ENCODE results near the gene HRH1. TPM values are rescaled to one million over a fixed set of nuclear protein-coding genes. Genes with fewer than 3 reads are reported as not detected.

Gene HRH1
- total and polyA plus RNA-seq, 2 experiments from 2014 or later: not detected

DNA sequence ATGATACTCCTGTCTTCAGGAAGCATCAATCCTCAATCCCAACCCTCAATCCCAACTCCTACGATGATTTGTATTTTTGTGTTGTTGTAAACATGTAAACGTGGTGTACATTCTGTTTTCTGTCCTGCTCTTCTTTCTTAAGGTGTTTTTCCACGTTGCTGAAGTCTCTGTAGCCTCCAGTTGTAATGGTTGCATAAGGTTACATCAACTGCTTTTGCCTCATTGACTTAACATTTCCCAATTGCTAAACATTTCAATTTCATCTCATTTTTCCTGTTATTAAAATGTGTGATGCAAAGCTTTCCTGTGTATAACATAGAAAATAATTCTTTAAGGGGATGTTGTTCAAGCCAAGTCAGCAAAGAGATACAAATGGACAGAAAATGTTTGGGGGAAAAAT, 33.4 kb downstream of the HRH1 start:
- Histone ChIP-seq H3K4me1 (ENCODE audit: low read depth) (no peaks in the 10 kb centered on the region), H3K4me3 (no peak overlapping the region), H3K9me3 (ENCODE audit: low read depth) (no peaks in the 10 kb centered on the region), H3K36me3 (no peaks in the 10 kb centered on the region), H3K27ac (no peak overlapping the region), H3K27me3 (peaks cover 7% of the 10 kb centered on the region)
- TF ChIP-seq, protein P1, sequence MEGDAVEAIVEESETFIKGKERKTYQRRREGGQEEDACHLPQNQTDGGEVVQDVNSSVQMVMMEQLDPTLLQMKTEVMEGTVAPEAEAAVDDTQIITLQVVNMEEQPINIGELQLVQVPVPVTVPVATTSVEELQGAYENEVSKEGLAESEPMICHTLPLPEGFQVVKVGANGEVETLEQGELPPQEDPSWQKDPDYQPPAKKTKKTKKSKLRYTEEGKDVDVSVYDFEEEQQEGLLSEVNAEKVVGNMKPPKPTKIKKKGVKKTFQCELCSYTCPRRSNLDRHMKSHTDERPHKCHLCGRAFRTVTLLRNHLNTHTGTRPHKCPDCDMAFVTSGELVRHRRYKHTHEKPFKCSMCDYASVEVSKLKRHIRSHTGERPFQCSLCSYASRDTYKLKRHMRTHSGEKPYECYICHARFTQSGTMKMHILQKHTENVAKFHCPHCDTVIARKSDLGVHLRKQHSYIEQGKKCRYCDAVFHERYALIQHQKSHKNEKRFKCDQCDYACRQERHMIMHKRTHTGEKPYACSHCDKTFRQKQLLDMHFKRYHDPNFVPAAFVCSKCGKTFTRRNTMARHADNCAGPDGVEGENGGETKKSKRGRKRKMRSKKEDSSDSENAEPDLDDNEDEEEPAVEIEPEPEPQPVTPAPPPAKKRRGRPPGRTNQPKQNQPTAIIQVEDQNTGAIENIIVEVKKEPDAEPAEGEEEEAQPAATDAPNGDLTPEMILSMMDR (IDR thresholded peaks at IDR 0.05; ENCODE audit: low read depth, low read length): no peak
- no peak for DNase-seq (ENCODE audit: low read depth in 1 of 2, low spot score in 1 of 2)

DNA sequence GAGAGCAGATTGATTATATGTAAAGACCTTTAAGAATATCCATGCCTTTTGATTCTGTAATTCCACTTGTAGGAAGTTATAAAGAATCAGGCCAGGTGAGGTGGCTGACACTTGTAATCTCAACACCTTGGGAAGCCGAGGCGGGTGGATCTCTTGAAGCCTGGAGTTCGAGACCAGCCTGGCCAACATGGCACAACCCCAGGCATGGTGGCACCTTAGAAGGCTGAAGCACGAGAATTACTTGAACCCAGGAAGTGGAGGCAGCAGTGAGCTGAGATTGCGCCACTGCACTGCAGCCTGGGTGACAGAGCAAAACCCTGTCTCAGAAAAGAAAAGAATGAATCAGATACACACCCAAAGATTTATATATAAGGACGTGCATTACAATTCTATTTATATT, 33.9 kb downstream of the HRH1 start:
- Histone ChIP-seq H3K9me3 (ENCODE audit: low read depth) (no peaks in the 10 kb centered on the region), H3K4me3 (no peak overlapping the region), H3K27ac (no peak overlapping the region), H3K27me3 (peaks cover 7% of the 10 kb centered on the region), H3K36me3 (no peaks in the 10 kb centered on the region), H3K4me1 (ENCODE audit: low read depth) (no peaks in the 10 kb centered on the region)
- no peak for DNase-seq (ENCODE audit: low read depth in 1 of 2, low spot score in 1 of 2)
- TF ChIP-seq, protein P1 (IDR thresholded peaks at IDR 0.05; ENCODE audit: low read depth, low read length): no peak

DNA sequence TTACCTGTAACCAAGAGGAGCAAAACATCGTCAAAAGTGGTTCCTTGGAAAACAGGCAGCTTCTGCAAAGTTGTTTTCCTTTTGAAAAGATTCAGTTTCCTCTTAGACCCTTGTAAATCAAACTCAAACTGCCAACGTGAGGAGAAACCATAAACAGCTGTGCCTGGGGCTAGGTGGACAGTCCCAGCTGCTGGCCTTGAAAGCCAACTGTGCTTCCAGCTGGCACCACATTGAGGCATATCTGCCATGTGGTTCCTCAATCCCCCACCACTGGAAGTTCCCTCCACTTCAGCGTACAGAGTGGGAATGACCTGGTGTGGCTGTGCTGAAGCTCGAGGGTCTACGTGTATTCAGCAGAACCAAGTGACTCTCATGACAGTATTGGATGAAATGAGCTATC, 40.9 kb downstream of the HRH1 start:
- no peaks in the 10 kb centered on the region for H3K36me3 ChIP-seq
- H3K27ac ChIP-seq: no peak overlapping the region
- no peaks in the 10 kb centered on the region for H3K9me3 ChIP-seq (ENCODE audit: low read depth)
- no peaks in the 10 kb centered on the region for H3K27me3 ChIP-seq
- no peak overlapping the region for H3K4me3 ChIP-seq
- DNase-seq (ENCODE audit: low read depth in 1 of 2, low spot score in 1 of 2): no peak
- TF ChIP-seq, protein P1 (IDR thresholded peaks at IDR 0.05; ENCODE audit: low read depth, low read length): no peak
- no peaks in the 10 kb centered on the region for H3K4me1 ChIP-seq (ENCODE audit: low read depth)

DNA sequence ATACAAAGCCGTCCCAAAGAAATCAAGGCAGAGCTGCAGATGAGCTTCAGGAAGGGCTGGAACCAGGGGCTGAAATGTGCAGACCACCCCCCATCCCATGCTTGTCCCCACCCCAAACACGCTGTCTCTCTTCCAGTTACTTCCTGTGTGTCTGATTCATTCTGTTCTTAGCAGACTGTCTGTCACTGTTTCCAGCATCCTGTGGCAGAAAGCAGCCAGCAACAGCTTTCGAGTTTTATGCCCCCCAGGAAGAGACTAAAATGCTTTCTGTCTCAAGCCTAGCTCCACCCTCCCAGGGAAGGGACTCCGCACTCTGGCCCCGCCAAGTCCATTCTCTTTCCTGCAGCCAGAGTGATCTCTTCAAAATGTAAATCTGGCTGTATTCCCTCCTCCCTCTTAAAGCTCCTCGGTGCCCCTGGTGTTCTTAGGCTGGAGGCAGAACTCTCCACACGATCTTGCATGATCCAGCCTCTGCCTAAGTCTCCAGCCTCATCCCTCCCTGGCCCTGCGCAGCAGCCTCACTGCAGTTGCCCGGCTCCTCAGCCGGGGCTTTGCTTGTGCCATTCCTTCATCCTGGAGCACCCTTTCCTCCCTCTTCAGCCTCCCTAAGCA, 41.5 kb downstream of the HRH1 start:
- TF ChIP-seq, protein P1 (IDR thresholded peaks at IDR 0.05; ENCODE audit: low read depth, low read length): no peak
- no peak overlapping the region for H3K4me3 ChIP-seq
- H3K27ac ChIP-seq: no peak overlapping the region
- H3K4me1 ChIP-seq (ENCODE audit: low read depth): no peaks in the 10 kb centered on the region
- no peaks in the 10 kb centered on the region for H3K27me3 ChIP-seq
- H3K36me3 ChIP-seq: no peaks in the 10 kb centered on the region
- no peaks in the 10 kb centered on the region for H3K9me3 ChIP-seq (ENCODE audit: low read depth)
- peak in 1 of 2 donors; percentile 70 for DNase-seq (ENCODE audit: low read depth in 1 of 2, low spot score in 1 of 2)

DNA sequence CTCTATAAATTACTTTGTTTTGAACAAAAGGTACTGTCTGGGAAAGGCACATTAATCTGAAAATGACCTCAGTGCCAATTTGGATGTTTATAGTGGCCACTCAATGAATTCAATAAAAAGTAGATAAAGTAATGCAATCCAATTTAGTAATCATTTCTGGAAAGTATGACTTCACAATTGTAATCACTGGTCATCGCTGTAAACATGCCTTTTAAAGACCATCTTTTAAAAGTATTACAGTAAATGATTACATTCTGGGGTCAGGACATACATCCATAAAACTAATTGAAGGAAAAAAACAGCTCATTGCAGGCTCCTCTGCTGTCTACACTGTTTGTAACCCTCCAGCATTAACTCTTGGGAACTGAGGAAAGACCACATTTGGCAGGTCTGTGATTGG, 43.2 kb downstream of the HRH1 start:
- TF ChIP-seq, protein P1 (IDR thresholded peaks at IDR 0.05; ENCODE audit: low read depth, low read length): no peak
- no peaks in the 10 kb centered on the region for H3K9me3 ChIP-seq (ENCODE audit: low read depth)
- DNase-seq (ENCODE audit: low read depth in 1 of 2, low spot score in 1 of 2): no peak

More for the DNA sequence above, 43.2 kb downstream of the HRH1 start:
- Histone ChIP-seq H3K27me3 (no peaks in the 10 kb centered on the region), H3K4me3 (no peak overlapping the region), H3K36me3 (no peaks in the 10 kb centered on the region), H3K4me1 (ENCODE audit: low read depth) (no peaks in the 10 kb centered on the region), H3K27ac (no peak overlapping the region)

All from cardiac muscle cell (in vitro differentiated cells and primary cell).